Superior temporal gyrus (tissue), 1 donor: ENCODE measurements around the gene SENP1.
"Not testable (repeated sequence)": the region's sequence is repeated elsewhere in the genome, so short reads cannot be mapped to it uniquely, and the experiment has no call there.

ENCODE experiments used
- DNase-seq: peaks from one replicate; pipeline ENCODE4 v3.0.0-alpha.2; 2016; ENCODE audit errors: extremely low spot score

SENP1 gene

GRCh38 chr12:48105867-48106680 is at the start of gene SENP1:
TSS of gene SENP1 (minus strand) at chr12:48106079. CDS start at chr12:48101472, 4,607 bp downstream.
- DNase-seq: peak; percentile 92

GRCh38 chr12:48151103-48151771 is 45.4 kb upstream of the SENP1 start:
- no peak for DNase-seq

GRCh38 chr12:48145981-48146380 is 40.1 kb upstream of the SENP1 start:
- no peak for DNase-seq

- no peak for DNase-seq
Measured at GRCh38 chr12:48143898-48144297, 38.0 kb upstream of the SENP1 start.

- DNase-seq: no peak
Measured at GRCh38 chr12:48142818-48143674, 37.2 kb upstream of the SENP1 start.

GRCh38 chr12:48135027-48135426 is 29.1 kb upstream of the SENP1 start:
- no peak for DNase-seq

GRCh38 chr12:48132826-48133225 is 26.9 kb upstream of the SENP1 start:
- DNase-seq: no peak

- no peak for DNase-seq
Measured at GRCh38 chr12:48131517-48131916, 25.6 kb upstream of the SENP1 start.

GRCh38 chr12:48129376-48129775 is 23.5 kb upstream of the SENP1 start:
- no peak for DNase-seq

GRCh38 chr12:48128800-48129199 is 22.9 kb upstream of the SENP1 start:
- DNase-seq: no peak

GRCh38 chr12:48126953-48127630 is 21.2 kb upstream of the SENP1 start:
- DNase-seq: no peak

- no peak for DNase-seq
Measured at GRCh38 chr12:48125985-48126384, 20.1 kb upstream of the SENP1 start.

- not testable (repeated sequence) for DNase-seq
Measured at GRCh38 chr12:48125542-48125941, 19.7 kb upstream of the SENP1 start.

- DNase-seq: no peak
Measured at GRCh38 chr12:48123169-48123568, 17.3 kb upstream of the SENP1 start.

- DNase-seq: no peak
Measured at GRCh38 chr12:48122065-48122834, 16.4 kb upstream of the SENP1 start.

- DNase-seq: no peak
Measured at GRCh38 chr12:48121522-48121921, 15.6 kb upstream of the SENP1 start.

GRCh38 chr12:48119834-48120195 is 13.9 kb upstream of the SENP1 start:
- peak; percentile 33 for DNase-seq

- DNase-seq: peak; percentile 71
Measured at GRCh38 chr12:48119078-48119833, 13.4 kb upstream of the SENP1 start, which contains the start of gene PFKM. TSS of gene PFKM (plus strand) at chr12:48119364. CDS start at chr12:48122775, 3,411 bp downstream.

GRCh38 chr12:48118284-48118871 is 12.5 kb upstream of the SENP1 start:
- DNase-seq: no peak

- no peak for DNase-seq
Measured at GRCh38 chr12:48115957-48116356, 10.1 kb upstream of the SENP1 start.
